Gastrocnemius medialis (tissue), 4 donors: ENCODE data around the gene NADSYN1. TPM values are rescaled to one million over a fixed set of nuclear protein-coding genes. Genes with fewer than 3 reads are reported as not detected.

ENCODE experiments used
- ATAC-seq, 2 donors: fragments of 150-250 bp; one replicate each; pipeline ENCODE4 v1.9.1; 2016
- DNase-seq, 2 donors: peaks; one replicate each; pipeline ENCODE4 v3.0.0-alpha.2; 2019
- H3K27ac ChIP-seq, 4 donors: fragments of 200-600 bp; sonication (generic); 1 replicate in 1 of 4; 2 replicates in 3 of 4; pipeline ENCODE4 v1.5.1; 2016 to 2018; ENCODE audit warnings: mild to moderate bottlenecking in 2 of 4, moderate library complexity in 1 of 4
- H3K27me3 ChIP-seq, 3 donors: fragments of 200-600 bp; sonication (generic) in 2 of 3; 1 replicate in 1 of 3; 2 replicates in 2 of 3; pipeline versions ENCODE4 v1.5.1 to v1.6.0; 2016 to 2019; ENCODE audit warnings: mild to moderate bottlenecking in 1 of 3, moderate library complexity in 1 of 3
- H3K36me3 ChIP-seq, 2 donors: fragments of 200-600 bp; sonication (generic) in 1 of 2; one replicate each; pipeline ENCODE4 v1.5.1; 2017 to 2018
- H3K4me1 ChIP-seq, 2 donors: fragments of 200-600 bp; sonication (generic) in 1 of 2; one replicate each; pipeline ENCODE4 v1.5.1; 2016 to 2017; ENCODE audit warnings: mild to moderate bottlenecking in 2 of 2
- H3K4me3 ChIP-seq, 4 donors: fragments of 200-600 bp; sonication (generic) in 3 of 4; 1 replicate in 1 of 4; 2 replicates in 3 of 4; pipeline ENCODE4 v1.5.1; 2016 to 2019; ENCODE audit warnings: mild to moderate bottlenecking in 2 of 4
- H3K9me3 ChIP-seq, 3 donors: fragments of 200-600 bp; sonication (generic) in 2 of 3; 1 replicate in 1 of 3; 2 replicates in 2 of 3; pipeline ENCODE4 v1.5.1; 2016 to 2019
- POLR2A ChIP-seq, 2 donors: fragments of 450-650 bp; IDR thresholded peaks; one replicate each; pipeline ENCODE4 v1.6.1; 2017; ENCODE audit warnings: antibody characterized with exemption in 2 of 2, mild to moderate bottlenecking in 2 of 2, moderate library complexity in 2 of 2
- in situ Hi-C, 4 donors: fragments of 200-750 bp; cut with MboI; loops; one replicate each; pipeline versions ENCODE4 v1.15.0 to v1.8.0; 2017; ENCODE audit warnings: low sequenced_read_pairs in 4 of 4
- intact Hi-C: fragments of 100-400 bp; cut with DNase I; formaldehyde crosslinking; loops from one replicate; pipeline ENCODE4 v1.15.1; 2023; ENCODE audit warnings: low total_unique reads
- total RNA-seq, 4 donors: library from RNA; depleted of rRNA; stranded (reverse); fragments of >200 nt; gene quantifications; one replicate each; pipeline versions ENCODE4 v1.1.0 to v1.2.3, GENCODE V29; 2016
- TF ChIP-seq, protein P1 (sequence below), 5 experiments: fragments of 450-650 bp in 3 of 5; fragments of 200-600 bp in 2 of 5; sonication (generic) in 2 of 5; IDR thresholded peaks in 4 of 5; conservative IDR thresholded peaks in 1 of 5; 1 replicate in 4 of 5; 2 replicates in 1 of 5; pipeline ENCODE4 v1.5.1; 2016 to 2019; ENCODE audit warnings: antibody characterized with exemption in 5 of 5, mild to moderate bottlenecking in 3 of 5, moderate library complexity in 3 of 5

Gene NADSYN1
- total RNA-seq, 4 donors from 2014 or later: 10.5 to 27.1 (median 16.0) TPM

DNA sequence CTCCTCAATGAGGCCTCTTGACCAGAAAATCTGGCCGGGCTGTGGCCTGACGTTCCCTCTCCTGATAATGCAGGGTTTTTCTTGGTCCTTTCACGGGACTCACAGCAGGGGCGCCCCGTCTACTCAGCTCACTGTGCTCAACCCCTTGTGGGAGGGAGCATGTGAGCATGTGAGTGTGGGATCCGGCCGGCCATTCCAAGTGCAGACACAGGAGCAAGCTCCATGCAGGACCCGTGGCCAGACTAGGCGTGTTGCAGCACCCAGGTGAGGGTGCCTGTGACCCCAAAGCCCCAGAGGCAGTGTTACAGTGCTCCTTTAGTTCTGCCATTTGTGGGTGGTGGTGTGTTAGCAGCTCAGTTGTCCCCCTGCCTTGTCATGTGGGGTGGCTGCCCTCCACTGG is 22.8 kb upstream of the NADSYN1 start:
- intact Hi-C loops: no loop called here
- TF ChIP-seq POLR2A (IDR thresholded peaks at IDR 0.05): no peak
- TF ChIP-seq, protein P1, sequence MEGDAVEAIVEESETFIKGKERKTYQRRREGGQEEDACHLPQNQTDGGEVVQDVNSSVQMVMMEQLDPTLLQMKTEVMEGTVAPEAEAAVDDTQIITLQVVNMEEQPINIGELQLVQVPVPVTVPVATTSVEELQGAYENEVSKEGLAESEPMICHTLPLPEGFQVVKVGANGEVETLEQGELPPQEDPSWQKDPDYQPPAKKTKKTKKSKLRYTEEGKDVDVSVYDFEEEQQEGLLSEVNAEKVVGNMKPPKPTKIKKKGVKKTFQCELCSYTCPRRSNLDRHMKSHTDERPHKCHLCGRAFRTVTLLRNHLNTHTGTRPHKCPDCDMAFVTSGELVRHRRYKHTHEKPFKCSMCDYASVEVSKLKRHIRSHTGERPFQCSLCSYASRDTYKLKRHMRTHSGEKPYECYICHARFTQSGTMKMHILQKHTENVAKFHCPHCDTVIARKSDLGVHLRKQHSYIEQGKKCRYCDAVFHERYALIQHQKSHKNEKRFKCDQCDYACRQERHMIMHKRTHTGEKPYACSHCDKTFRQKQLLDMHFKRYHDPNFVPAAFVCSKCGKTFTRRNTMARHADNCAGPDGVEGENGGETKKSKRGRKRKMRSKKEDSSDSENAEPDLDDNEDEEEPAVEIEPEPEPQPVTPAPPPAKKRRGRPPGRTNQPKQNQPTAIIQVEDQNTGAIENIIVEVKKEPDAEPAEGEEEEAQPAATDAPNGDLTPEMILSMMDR (IDR thresholded peaks at IDR 0.05 in 4 of 5, conservative IDR thresholded peaks at IDR 0.05 in 1 of 5): no peak
- Histone ChIP-seq H3K9me3 (no peaks in the 10 kb centered on the region), H3K4me3 (no peak overlapping the region), H3K36me3 (no peaks in the 10 kb centered on the region), H3K27ac (no peak overlapping the region), H3K27me3 (no peaks in the 10 kb centered on the region), H3K4me1 (no peaks in the 10 kb centered on the region)
- ATAC-seq: no peak
- no peak for DNase-seq
- in situ Hi-C loops: no loop called here

GRCh38 chr11:71431271-71431670 is 21.7 kb upstream of the NADSYN1 start:
- Histone ChIP-seq H3K9me3 (no peaks in the 10 kb centered on the region), H3K27me3 (no peaks in the 10 kb centered on the region), H3K4me1 (no peaks in the 10 kb centered on the region), H3K36me3 (no peaks in the 10 kb centered on the region), H3K4me3 (no peak overlapping the region), H3K27ac (no peak overlapping the region)
- no peak for TF ChIP-seq POLR2A (IDR thresholded peaks at IDR 0.05)
- TF ChIP-seq, protein P1 (IDR thresholded peaks at IDR 0.05 in 4 of 5, conservative IDR thresholded peaks at IDR 0.05 in 1 of 5): no peak
- DNase-seq (no peak), ATAC-seq (no peak)
- in situ Hi-C loops: no loop called here
- intact Hi-C loops: no loop called here

DNA sequence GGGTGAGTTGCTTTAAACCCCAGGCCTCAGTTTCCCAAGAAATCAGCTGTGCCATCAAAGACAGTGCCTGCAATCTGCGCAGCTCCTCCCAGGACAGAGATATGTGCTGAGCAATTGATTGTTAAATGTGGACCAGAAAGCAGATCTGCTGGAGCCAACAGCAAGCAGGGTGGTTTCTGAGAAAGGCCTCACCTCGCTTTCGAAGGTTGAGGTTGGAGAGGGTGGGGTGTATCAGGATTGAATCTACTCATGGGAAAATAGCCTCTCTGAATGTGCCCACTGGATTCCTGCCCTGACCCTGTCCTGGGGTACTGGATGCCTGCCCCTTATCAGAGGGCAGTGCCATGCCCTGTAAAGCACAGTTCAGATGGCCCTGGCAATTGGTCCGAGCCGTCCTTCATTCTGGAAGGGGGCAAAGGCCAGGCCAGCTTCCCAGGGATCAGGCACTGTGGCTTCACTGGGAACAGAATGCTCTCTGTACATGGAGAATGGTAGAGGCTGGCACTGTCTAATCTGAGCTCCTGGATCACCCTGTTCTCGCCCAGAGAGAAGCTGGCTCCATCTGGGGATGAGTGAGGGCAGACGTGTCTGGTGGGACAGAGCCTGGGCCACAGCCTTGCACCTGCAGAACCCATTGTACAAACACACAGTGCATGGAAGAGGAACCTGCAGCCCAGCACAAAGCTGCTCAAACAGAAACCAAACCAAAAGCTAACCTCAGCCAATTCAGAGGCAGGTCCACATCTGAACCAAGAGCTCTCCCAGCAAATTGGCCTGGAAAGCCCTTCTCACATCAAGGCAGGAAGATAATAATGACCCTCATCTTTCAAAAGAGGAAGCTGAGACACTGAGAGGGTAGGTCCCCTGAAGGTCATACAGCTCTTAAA is 20.0 kb upstream of the NADSYN1 start:
- Histone ChIP-seq H3K36me3 (no peaks in the 10 kb centered on the region), H3K4me1 (no peaks in the 10 kb centered on the region), H3K27me3 (no peaks in the 10 kb centered on the region), H3K4me3 (no peak overlapping the region), H3K9me3 (no peaks in the 10 kb centered on the region), H3K27ac (no peak overlapping the region)
- TF ChIP-seq, protein P1 (IDR thresholded peaks at IDR 0.05 in 4 of 5, conservative IDR thresholded peaks at IDR 0.05 in 1 of 5): no peak
- no peak for TF ChIP-seq POLR2A (IDR thresholded peaks at IDR 0.05)
- DNase-seq: no peak
- ATAC-seq: no peak
- intact Hi-C loops (no loop called here), in situ Hi-C loops (no loop called here)

GRCh38 chr11:71433648-71434450 is 19.2 kb upstream of the NADSYN1 start:
- Histone ChIP-seq H3K27me3 (no peaks in the 10 kb centered on the region), H3K4me1 (no peaks in the 10 kb centered on the region), H3K27ac (no peak overlapping the region), H3K9me3 (no peaks in the 10 kb centered on the region), H3K36me3 (peaks cover 0 to 6% of the 10 kb centered on the region in 2 donors), H3K4me3 (no peak overlapping the region)
- TF ChIP-seq, protein P1 (IDR thresholded peaks at IDR 0.05 in 4 of 5, conservative IDR thresholded peaks at IDR 0.05 in 1 of 5): no peak
- no peak for TF ChIP-seq POLR2A (IDR thresholded peaks at IDR 0.05)
- intact Hi-C loops: no loop called here
- DNase-seq (no peak), ATAC-seq (no peak)
- in situ Hi-C loops: no loop called here
